LoVo (cell line): ENCODE measurements around the gene VAV2.
"Not testable (repeated sequence)": the region's sequence is repeated elsewhere in the genome, so short reads cannot be mapped to it uniquely, and the experiment has no call there.

Experiments used
- DNase-seq: peaks from one replicate; pipeline ENCODE4 v3.0.0-alpha.2; 2016; ENCODE audit warnings: low spot score

VAV2 gene

GRCh38 chr9:133779516-133780403 lies 212.4 kb downstream of the VAV2 start:
- no peak for DNase-seq

- no peak for DNase-seq
Measured at GRCh38 chr9:133779081-133779480, 213.0 kb downstream of the VAV2 start.

GRCh38 chr9:133778336-133779013 lies 213.6 kb downstream of the VAV2 start:
- no peak for DNase-seq

GRCh38 chr9:133777871-133778270 lies 214.3 kb downstream of the VAV2 start:
- no peak for DNase-seq

GRCh38 chr9:133777068-133777791 lies 214.9 kb downstream of the VAV2 start:
- no peak for DNase-seq

- DNase-seq: no peak
Measured at GRCh38 chr9:133775951-133776905, 215.9 kb downstream of the VAV2 start.

- no peak for DNase-seq
Measured at GRCh38 chr9:133775291-133775690, 216.8 kb downstream of the VAV2 start.

GRCh38 chr9:133774799-133775198 lies 217.3 kb downstream of the VAV2 start:
- no peak for DNase-seq

GRCh38 chr9:133773889-133774655 lies 218.1 kb downstream of the VAV2 start:
- DNase-seq: no peak

GRCh38 chr9:133772581-133772980 lies 219.5 kb downstream of the VAV2 start:
- no peak for DNase-seq

GRCh38 chr9:133771486-133772482 lies 220.3 kb downstream of the VAV2 start:
- no peak for DNase-seq

GRCh38 chr9:133770076-133770777 lies 221.9 kb downstream of the VAV2 start:
- no peak for DNase-seq

GRCh38 chr9:133769511-133770075 lies 222.5 kb downstream of the VAV2 start:
- DNase-seq: no peak

- DNase-seq: no peak
Measured at GRCh38 chr9:133768859-133769510, 223.1 kb downstream of the VAV2 start.

- DNase-seq: no peak
Measured at GRCh38 chr9:133768371-133768858, 223.7 kb downstream of the VAV2 start.

- no peak for DNase-seq
Measured at GRCh38 chr9:133767625-133768024, 224.5 kb downstream of the VAV2 start.

GRCh38 chr9:133767008-133767407 lies 225.1 kb downstream of the VAV2 start:
- DNase-seq: no peak

GRCh38 chr9:133766234-133766633 lies 225.9 kb downstream of the VAV2 start:
- DNase-seq: not testable (repeated sequence)
